H1 (cell line): ENCODE data around the gene MARCHF3. TPM values are rescaled to one million over a fixed set of nuclear protein-coding genes. Genes with fewer than 3 reads are reported as not detected.

Experiments
- CHD7 ChIP-seq: fragments of 300-600 bp; sonication (generic); IDR thresholded peaks from 2 replicates; pipeline ENCODE4 v1.7.1; 2012; ENCODE audit warnings: low read length, moderate library complexity, mild to moderate bottlenecking, inconsistent platforms; ENCODE audit not compliant: insufficient replicate concordance
- CTCF ChIP-seq, 3 experiments: IDR thresholded peaks; 1 replicate in 2 of 3; 2 replicates in 1 of 3; pipeline versions ENCODE4 v1.5.1 to v1.6.1; 2011; ENCODE audit warnings: low read length in 3 of 3, mild to moderate bottlenecking in 3 of 3, inconsistent platforms in 2 of 3, low read depth in 1 of 3, moderate library complexity in 1 of 3; ENCODE audit not compliant: insufficient read depth in 1 of 3; ENCODE audit errors: control extremely low read depth in 1 of 3
- KDM1A ChIP-seq: fragments of 200-600, 300-600 bp; sonication (generic); IDR thresholded peaks from 2 replicates; pipeline ENCODE4 v1.7.1; 2016; ENCODE audit warnings: mild to moderate bottlenecking, low read length, borderline replicate concordance
- SIN3A ChIP-seq, 2 experiments: IDR thresholded peaks in 1 of 2; conservative IDR thresholded peaks in 1 of 2; 2 replicates each; pipeline ENCODE4 v1.6.1; 2011 to 2012; ENCODE audit warnings: low read length in 2 of 2, improper control_type of control experiment in 1 of 2, low read depth in 1 of 2, mild to moderate bottlenecking in 1 of 2
- SP2 ChIP-seq: IDR thresholded peaks from 2 replicates; pipeline ENCODE4 v1.6.1; 2012; ENCODE audit warnings: mild to moderate bottlenecking, low read length, inconsistent platforms
- SUZ12 ChIP-seq: fragments of 200-600 bp; sonication (generic); IDR thresholded peaks from 2 replicates; pipeline ENCODE4 v1.6.1; 2012; ENCODE audit warnings: mild to moderate bottlenecking, inconsistent platforms, low read length, moderate library complexity, mixed read lengths
- ZNF274 ChIP-seq: IDR thresholded peaks from 2 replicates; pipeline ENCODE4 v1.7.0; 2012; ENCODE audit warnings: low read length, borderline replicate concordance; ENCODE audit errors: extremely low read depth
- polyA plus RNA-seq, 7 experiments: library from polyadenylated mRNA; depleted of rRNA in 3 of 7; stranded (reverse) in 5 of 7; unstranded in 2 of 7; fragments of >200 nt in 5 of 7; fragments of 200-250 nt in 2 of 7; gene quantifications; 1 replicate in 5 of 7; 2 replicates in 1 of 7; 4 replicates in 1 of 7; pipeline versions ENCODE4 v1.2.1 to v1.2.3, GENCODE V29; 2011 to 2013; ENCODE audit warnings: missing spikeins in 2 of 7, mixed read lengths in 2 of 7
- total RNA-seq: library from RNA; stranded (reverse); fragmentation: NEBNext Ultra II Directional; extraction: Animal tissue kit (Norgen Biotek cat#: 25700); gene quantifications from 2 replicates; pipeline ENCODE4 v1.2.1, GENCODE V29; 2021

Gene MARCHF3
- total and polyA plus RNA-seq, 2 of the 8 experiments (the other 6 are each of a cell fraction or from before 2014, with no cell fraction given), result 12.0 to 16.9 TPM

- TF ChIP-seq CHD7 (no peak), CTCF (IDR thresholded peaks at IDR 0.05; ENCODE audit: control extremely low read depth in 1 of 3, insufficient read depth in 1 of 3, low read depth in 1 of 3, low read length in 3 of 3) (no peak), SIN3A (conservative IDR thresholded peaks at IDR 0.05 in 1 of 2, IDR thresholded peaks at IDR 0.05 in 1 of 2; ENCODE audit: low read depth in 1 of 2, low read length in 2 of 2) (no peak), SUZ12 (no peak), KDM1A (no peak), ZNF274 (no peak), SP2 (no peak)
Measured at GRCh38 chr5:126855266-126855665, 175.1 kb downstream of the MARCHF3 start (continued).
